Ovary (tissue), 3 donors: Measurements from ENCODE around the gene NAB1.

Source experiments
- CTCF ChIP-seq, 3 donors: fragments of 450-650 bp in 2 of 3; fragments of 200-600 bp in 1 of 3; IDR thresholded peaks; one replicate each; pipeline versions ENCODE4 v1.5.1 to v1.8.0; 2016 to 2022; ENCODE audit warnings: antibody characterized with exemption in 3 of 3, mild to moderate bottlenecking in 1 of 3
- EP300 ChIP-seq: sonication (generic); formaldehyde crosslinking; IDR thresholded peaks from one replicate; pipeline ENCODE4 v1.6.1; 2017; ENCODE audit warnings: antibody characterized with exemption
- donor health status: DM: no; HTN: no; CAD: no.

GRCh38 chr2:190637281-190637734 lies 11.6 kb upstream of the NAB1 start:
- no peak for TF ChIP-seq CTCF (IDR thresholded peaks at IDR 0.05)
- no peak for TF ChIP-seq EP300
